Vagina (tissue), 2 donors: ENCODE results near the gene CCNQ. TPM values are rescaled to one million over a fixed set of nuclear protein-coding genes. Genes with fewer than 3 reads are reported as not detected.

Source experiments
- DNase-seq, 2 donors: peaks; one replicate each; pipeline ENCODE4 v3.0.0-alpha.2; 2017; ENCODE audit errors: extremely low spot score in 2 of 2
- H3K27ac ChIP-seq: fragments of 200-600 bp; sonication (generic); one replicate; pipeline ENCODE4 v1.5.1; 2019
- H3K27me3 ChIP-seq: fragments of 200-600 bp; sonication (generic); one replicate; pipeline ENCODE4 v1.5.1; 2019
- H3K36me3 ChIP-seq, 2 donors: fragments of 200-600 bp; sonication (generic); one replicate each; pipeline ENCODE4 v1.5.1; 2017 to 2019
- H3K4me1 ChIP-seq: fragments of 200-600 bp; sonication (generic); one replicate; pipeline ENCODE4 v1.5.1; 2019
- H3K4me3 ChIP-seq, 2 donors: fragments of 200-600 bp; sonication (generic); 1 replicate in 1 of 2; 2 replicates in 1 of 2; pipeline ENCODE4 v1.5.1; 2016 to 2019
- H3K9me3 ChIP-seq: fragments of 200-600 bp; sonication (generic); one replicate; pipeline ENCODE4 v1.5.1; 2019
- POLR2A ChIP-seq, 2 donors: fragments of 450-650 bp; IDR thresholded peaks; one replicate each; pipeline ENCODE4 v1.6.1; 2017; ENCODE audit warnings: antibody characterized with exemption in 2 of 2, mild to moderate bottlenecking in 2 of 2, moderate library complexity in 2 of 2
- POLR2AphosphoS5 ChIP-seq, 2 donors: sonication (generic); formaldehyde crosslinking; IDR thresholded peaks; one replicate each; pipeline ENCODE4 v1.9.0; 2017; ENCODE audit warnings: antibody characterized with exemption in 2 of 2, mild to moderate bottlenecking in 2 of 2, low read depth in 1 of 2; ENCODE audit not compliant: insufficient read depth in 1 of 2
- intact Hi-C: fragments of 100-400 bp; cut with DNase I; formaldehyde crosslinking; loops from one replicate; pipeline ENCODE4 v1.15.1; 2023
- total RNA-seq: library from RNA; depleted of rRNA; stranded (reverse); fragments of >200 nt; gene quantifications from one replicate; pipeline ENCODE4 v1.2.3, GENCODE V29; 2016
- TF ChIP-seq, protein P1 (sequence below), 3 experiments: fragments of 450-650 bp in 2 of 3; fragments of 200-600 bp in 1 of 3; sonication (generic) in 1 of 3; IDR thresholded peaks; one replicate each; pipeline ENCODE4 v1.5.1; 2017 to 2019; ENCODE audit warnings: antibody characterized with exemption in 3 of 3, mild to moderate bottlenecking in 2 of 3, moderate library complexity in 2 of 3

Gene CCNQ
- total RNA-seq, 1 donor from 2014 or later = 31.2 TPM

DNA sequence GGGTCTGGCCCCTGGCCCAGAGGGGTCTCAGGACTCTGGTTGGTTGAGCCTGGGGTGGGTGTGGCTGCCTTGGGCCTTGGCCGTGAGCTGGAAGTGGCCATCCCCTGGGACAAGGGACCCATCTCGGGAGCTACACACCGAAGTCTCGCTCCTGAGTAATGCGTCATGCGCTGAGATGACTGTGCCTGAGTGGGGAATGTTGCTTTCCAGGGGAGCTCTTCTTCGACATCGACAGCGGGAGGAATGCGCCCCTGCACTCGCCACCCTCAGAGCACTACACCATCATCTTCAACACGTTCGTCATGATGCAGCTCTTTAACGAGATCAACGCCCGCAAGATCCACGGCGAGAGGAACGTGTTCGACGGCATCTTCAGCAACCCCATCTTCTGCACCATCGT, 38.5 kb downstream of the CCNQ start:
- H3K27ac ChIP-seq = no peak overlapping the region
- no peak for DNase-seq
- intact Hi-C loops = no loop called here
- no peaks in the 10 kb centered on the region for H3K36me3 ChIP-seq
- TF ChIP-seq POLR2A (IDR thresholded peaks at IDR 0.05) (no peak), POLR2AphosphoS5 (IDR thresholded peaks at IDR 0.05; ENCODE audit: insufficient read depth in 1 of 2, low read depth in 1 of 2) (no peak)
- TF ChIP-seq, protein P1, sequence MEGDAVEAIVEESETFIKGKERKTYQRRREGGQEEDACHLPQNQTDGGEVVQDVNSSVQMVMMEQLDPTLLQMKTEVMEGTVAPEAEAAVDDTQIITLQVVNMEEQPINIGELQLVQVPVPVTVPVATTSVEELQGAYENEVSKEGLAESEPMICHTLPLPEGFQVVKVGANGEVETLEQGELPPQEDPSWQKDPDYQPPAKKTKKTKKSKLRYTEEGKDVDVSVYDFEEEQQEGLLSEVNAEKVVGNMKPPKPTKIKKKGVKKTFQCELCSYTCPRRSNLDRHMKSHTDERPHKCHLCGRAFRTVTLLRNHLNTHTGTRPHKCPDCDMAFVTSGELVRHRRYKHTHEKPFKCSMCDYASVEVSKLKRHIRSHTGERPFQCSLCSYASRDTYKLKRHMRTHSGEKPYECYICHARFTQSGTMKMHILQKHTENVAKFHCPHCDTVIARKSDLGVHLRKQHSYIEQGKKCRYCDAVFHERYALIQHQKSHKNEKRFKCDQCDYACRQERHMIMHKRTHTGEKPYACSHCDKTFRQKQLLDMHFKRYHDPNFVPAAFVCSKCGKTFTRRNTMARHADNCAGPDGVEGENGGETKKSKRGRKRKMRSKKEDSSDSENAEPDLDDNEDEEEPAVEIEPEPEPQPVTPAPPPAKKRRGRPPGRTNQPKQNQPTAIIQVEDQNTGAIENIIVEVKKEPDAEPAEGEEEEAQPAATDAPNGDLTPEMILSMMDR (IDR thresholded peaks at IDR 0.05) = no peak
- no peaks in the 10 kb centered on the region for H3K9me3 ChIP-seq
- no peaks in the 10 kb centered on the region for H3K27me3 ChIP-seq
- H3K4me3 ChIP-seq = no peak overlapping the region
- no peaks in the 10 kb centered on the region for H3K4me1 ChIP-seq

DNA sequence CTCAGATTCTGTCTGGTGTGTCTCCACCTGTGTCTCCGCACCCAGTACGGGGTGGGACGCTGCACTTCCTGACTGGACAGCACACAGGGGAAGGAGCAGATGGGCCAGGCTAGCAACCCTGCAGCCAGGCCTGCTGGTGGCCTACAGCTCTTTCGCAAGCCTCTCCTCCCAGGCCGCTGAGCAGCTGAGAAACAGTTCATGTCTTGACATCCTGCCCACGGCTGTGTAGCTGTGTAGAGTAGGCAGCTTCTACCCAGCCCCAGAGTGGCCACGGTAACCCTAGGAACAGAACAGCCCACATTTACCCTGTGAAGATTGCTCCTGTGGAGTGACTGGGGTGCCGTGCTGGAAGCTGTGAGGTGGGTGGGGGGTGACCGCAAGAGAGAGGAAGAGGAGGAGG, 38.9 kb downstream of the CCNQ start:
- TF ChIP-seq, protein P1 (IDR thresholded peaks at IDR 0.05) = no peak
- TF ChIP-seq POLR2A (IDR thresholded peaks at IDR 0.05) = no peak
- no peak for TF ChIP-seq POLR2AphosphoS5 (IDR thresholded peaks at IDR 0.05; ENCODE audit: insufficient read depth in 1 of 2, low read depth in 1 of 2)
- H3K36me3 ChIP-seq = no peaks in the 10 kb centered on the region
- intact Hi-C loops = loop anchor here (10.0 kb wide), 1 partner anchor 115 kb away; the partner anchor contains the start of gene PNCK
- no peak overlapping the region for H3K4me3 ChIP-seq
- H3K27ac ChIP-seq = no peak overlapping the region
- no peaks in the 10 kb centered on the region for H3K9me3 ChIP-seq
- no peaks in the 10 kb centered on the region for H3K4me1 ChIP-seq
- H3K27me3 ChIP-seq = no peaks in the 10 kb centered on the region
- no peak for DNase-seq

DNA sequence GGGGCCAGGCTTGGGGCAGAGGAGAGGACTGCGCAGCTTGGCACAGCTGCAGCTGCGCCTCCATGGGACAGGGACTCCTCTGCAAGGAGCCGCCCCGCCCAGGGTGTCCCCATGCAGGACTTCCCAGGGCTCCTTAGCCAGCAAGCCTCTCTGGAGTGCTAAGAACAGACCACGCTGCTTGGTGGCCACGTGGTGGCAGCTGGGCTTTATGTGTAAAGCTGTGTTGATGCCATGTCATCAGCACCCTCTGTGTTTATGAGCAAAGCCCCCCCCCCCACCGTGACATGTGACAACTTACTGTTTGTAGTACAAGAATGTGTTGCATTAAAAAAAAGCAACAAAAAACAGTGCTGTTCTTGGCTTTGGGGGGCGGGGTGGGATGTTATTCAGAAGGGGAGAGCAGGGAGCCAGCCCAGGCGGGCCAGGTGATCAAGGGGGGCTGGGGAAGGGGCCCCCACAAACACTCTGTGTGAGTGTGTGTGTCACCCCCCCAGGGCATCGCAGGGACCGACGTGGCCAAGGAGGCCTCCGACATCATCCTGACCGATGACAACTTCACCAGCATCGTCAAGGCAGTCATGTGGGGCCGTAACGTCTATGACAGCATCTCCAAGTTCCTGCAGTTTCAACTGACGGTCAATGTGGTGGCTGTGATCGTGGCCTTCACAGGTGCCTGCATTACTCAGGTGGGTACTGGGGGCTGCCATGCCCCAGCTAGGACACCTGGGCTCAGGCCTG, 41.2 kb downstream of the CCNQ start:
- TF ChIP-seq POLR2A (IDR thresholded peaks at IDR 0.05) (no peak), POLR2AphosphoS5 (IDR thresholded peaks at IDR 0.05; ENCODE audit: insufficient read depth in 1 of 2, low read depth in 1 of 2) (no peak)
- TF ChIP-seq, protein P1 (IDR thresholded peaks at IDR 0.05) = no peak
- Histone ChIP-seq H3K9me3 (no peaks in the 10 kb centered on the region), H3K36me3 (no peaks in the 10 kb centered on the region), H3K27me3 (no peaks in the 10 kb centered on the region), H3K4me1 (no peaks in the 10 kb centered on the region), H3K27ac (no peak overlapping the region), H3K4me3 (no peak overlapping the region)
- DNase-seq = no peak
- intact Hi-C loops = loop anchor here (10.0 kb wide), 1 partner anchor 117 kb away; the partner anchor contains the start of gene PNCK

DNA sequence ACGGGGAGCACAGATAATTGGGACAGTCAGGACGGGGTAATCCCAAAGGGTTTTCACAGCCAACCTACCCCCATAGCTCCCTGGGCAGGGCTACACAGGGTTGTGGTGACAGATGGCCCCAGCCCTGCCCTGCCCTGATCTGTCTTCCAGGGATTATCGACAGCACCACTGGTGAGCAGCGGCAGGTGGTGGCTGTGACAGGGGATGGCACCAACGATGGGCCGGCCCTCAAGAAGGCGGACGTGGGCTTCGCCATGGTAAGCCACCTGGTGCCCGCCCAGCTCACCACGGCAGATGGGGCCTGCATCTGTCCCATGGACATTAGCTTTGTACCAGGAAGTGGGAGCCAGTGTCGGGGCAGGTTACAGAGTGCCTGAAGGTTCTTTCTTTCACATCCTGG, 42.2 kb downstream of the CCNQ start:
- intact Hi-C loops = loop anchor here (10.0 kb wide), 1 partner anchor 118 kb away; the partner anchor contains the start of gene PNCK
- no peak overlapping the region for H3K27ac ChIP-seq
- H3K4me1 ChIP-seq = no peaks in the 10 kb centered on the region
- no peak for DNase-seq
- no peak overlapping the region for H3K4me3 ChIP-seq
- H3K27me3 ChIP-seq = no peaks in the 10 kb centered on the region
- H3K9me3 ChIP-seq = no peaks in the 10 kb centered on the region
- TF ChIP-seq POLR2AphosphoS5 (IDR thresholded peaks at IDR 0.05; ENCODE audit: insufficient read depth in 1 of 2, low read depth in 1 of 2) = no peak
- no peak for TF ChIP-seq POLR2A (IDR thresholded peaks at IDR 0.05)
- TF ChIP-seq, protein P1 (IDR thresholded peaks at IDR 0.05) = no peak
- H3K36me3 ChIP-seq = no peaks in the 10 kb centered on the region

DNA sequence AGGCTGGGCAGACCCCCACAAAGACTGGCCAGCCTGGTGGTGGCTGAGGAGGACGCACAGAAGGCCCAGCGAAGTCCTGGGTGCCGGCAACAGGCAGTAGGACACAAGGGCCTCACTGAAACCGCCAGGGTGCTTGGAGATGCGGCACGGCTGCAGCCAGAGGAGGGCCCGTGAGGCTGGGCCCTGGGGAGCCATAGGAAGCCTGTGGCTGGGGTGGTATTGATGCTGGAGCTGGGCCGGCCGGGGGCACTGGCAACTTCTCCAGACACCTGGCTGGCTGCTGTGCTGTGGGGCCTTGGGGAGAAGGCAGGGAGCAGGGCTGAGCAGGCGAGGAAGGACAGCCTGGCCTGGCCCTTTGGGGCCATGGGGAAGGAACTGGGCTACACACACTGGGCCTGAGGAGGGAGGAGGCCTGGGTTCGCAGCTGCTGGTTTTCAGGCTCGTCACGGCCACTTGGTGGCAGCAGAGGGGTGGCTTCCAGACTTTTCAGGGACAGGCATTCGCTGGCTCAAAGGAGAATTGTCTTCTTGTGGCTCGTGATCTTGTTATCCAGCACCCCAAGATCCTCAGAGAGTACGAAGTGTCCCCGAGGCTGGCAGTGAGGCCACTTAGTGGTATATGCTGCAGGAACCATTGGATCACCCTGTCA, 44.3 kb downstream of the CCNQ start:
- DNase-seq = no peak
- TF ChIP-seq POLR2AphosphoS5 (IDR thresholded peaks at IDR 0.05; ENCODE audit: insufficient read depth in 1 of 2, low read depth in 1 of 2) (no peak), POLR2A (IDR thresholded peaks at IDR 0.05) (no peak)
- TF ChIP-seq, protein P1 (IDR thresholded peaks at IDR 0.05) = peak in 2 of 3 experiments; percentile 9 to 37

More for the DNA sequence above, 44.3 kb downstream of the CCNQ start:
- intact Hi-C loops = loop anchor here (10.0 kb wide), 1 partner anchor 120 kb away; the partner anchor contains the start of gene PNCK
- H3K36me3 ChIP-seq = no peaks in the 10 kb centered on the region
- no peak overlapping the region for H3K4me3 ChIP-seq
- H3K27ac ChIP-seq = no peak overlapping the region
- no peaks in the 10 kb centered on the region for H3K4me1 ChIP-seq
- H3K9me3 ChIP-seq = no peaks in the 10 kb centered on the region
- H3K27me3 ChIP-seq = no peaks in the 10 kb centered on the region
